A549 (cell line): ENCODE results near the gene PLEKHA7.

Source experiments
- CTCF ChIP-seq: fragments of >200 bp; sonication (Bioruptor Twin); formaldehyde crosslinking; IDR thresholded peaks from 3 replicates; pipeline ENCODE4 v1.5.1; 2016
- JUN ChIP-seq, 2 experiments: fragments of >200 bp; sonication (Bioruptor Twin); formaldehyde crosslinking; IDR thresholded peaks; 2 replicates in 1 of 2; 3 replicates in 1 of 2; pipeline ENCODE4 v1.6.1; 2016 to 2017
- SMC3 ChIP-seq: fragments of >200 bp; sonication (Bioruptor Twin); formaldehyde crosslinking; IDR thresholded peaks from 3 replicates; pipeline ENCODE4 v1.6.1; 2018; ENCODE audit warnings: inconsistent platforms

- TF ChIP-seq JUN (IDR thresholded peaks at IDR 0.05) (no peak), SMC3 (no peak), CTCF (no peak)
Observed at GRCh38 chr11:16867097-16867496, 147.1 kb downstream of the PLEKHA7 start.
